Spleen (tissue), 7 donors: ENCODE results near the gene NEDD4L.

Experiments
- POLR2A ChIP-seq, 3 donors: fragments of 450-650 bp; IDR thresholded peaks; one replicate each; pipeline ENCODE4 v1.5.1; 2017; ENCODE audit warnings: antibody characterized with exemption in 3 of 3, mild to moderate bottlenecking in 1 of 3
- POLR2AphosphoS5 ChIP-seq, 3 donors: sonication (generic); formaldehyde crosslinking; IDR thresholded peaks; one replicate each; pipeline ENCODE4 v1.5.1; 2017; ENCODE audit warnings: antibody characterized with exemption in 3 of 3
- TF ChIP-seq, protein P1 (sequence below), 11 experiments: fragments of 200-600 bp in 7 of 11; fragments of 450-650 bp in 4 of 11; sonication (generic) in 4 of 11; IDR thresholded peaks in 8 of 11; conservative IDR thresholded peaks in 3 of 11; 1 replicate in 7 of 11; 2 replicates in 4 of 11; pipeline versions ENCODE4 v1.4.0 to v1.8.0; 2016 to 2021; ENCODE audit warnings: antibody characterized with exemption in 11 of 11, inconsistent platforms in 4 of 11, mild to moderate bottlenecking in 1 of 11
- donor health status: DM: no; HTN: no; CAD: no; lungs with moderate emphysema.
- donor health status: DM: no; HTN: no; CAD: no.
- donor health status: DM: no; HTN: no; CAD: no.

DNA sequence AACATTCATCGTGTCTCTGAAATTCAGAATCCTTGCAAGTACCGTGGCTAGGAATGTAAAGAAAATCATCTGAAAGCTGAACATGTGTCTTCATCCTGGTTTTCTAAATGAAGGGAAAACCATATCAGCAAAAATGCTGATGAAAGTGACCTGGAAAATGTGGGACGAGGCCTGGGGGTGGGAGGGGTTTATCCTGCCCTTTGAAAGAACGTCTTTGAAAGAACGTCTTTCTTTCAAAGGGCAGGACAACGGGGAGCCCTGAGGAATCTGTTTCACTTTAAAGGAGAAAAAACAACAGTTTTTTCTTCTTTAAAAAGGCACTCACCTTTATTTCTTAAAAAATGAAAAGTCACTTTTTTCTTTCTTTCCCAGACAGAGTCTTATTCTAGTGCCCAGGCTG is 399.6 kb downstream of the NEDD4L start:
- TF ChIP-seq, protein P1, sequence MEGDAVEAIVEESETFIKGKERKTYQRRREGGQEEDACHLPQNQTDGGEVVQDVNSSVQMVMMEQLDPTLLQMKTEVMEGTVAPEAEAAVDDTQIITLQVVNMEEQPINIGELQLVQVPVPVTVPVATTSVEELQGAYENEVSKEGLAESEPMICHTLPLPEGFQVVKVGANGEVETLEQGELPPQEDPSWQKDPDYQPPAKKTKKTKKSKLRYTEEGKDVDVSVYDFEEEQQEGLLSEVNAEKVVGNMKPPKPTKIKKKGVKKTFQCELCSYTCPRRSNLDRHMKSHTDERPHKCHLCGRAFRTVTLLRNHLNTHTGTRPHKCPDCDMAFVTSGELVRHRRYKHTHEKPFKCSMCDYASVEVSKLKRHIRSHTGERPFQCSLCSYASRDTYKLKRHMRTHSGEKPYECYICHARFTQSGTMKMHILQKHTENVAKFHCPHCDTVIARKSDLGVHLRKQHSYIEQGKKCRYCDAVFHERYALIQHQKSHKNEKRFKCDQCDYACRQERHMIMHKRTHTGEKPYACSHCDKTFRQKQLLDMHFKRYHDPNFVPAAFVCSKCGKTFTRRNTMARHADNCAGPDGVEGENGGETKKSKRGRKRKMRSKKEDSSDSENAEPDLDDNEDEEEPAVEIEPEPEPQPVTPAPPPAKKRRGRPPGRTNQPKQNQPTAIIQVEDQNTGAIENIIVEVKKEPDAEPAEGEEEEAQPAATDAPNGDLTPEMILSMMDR (IDR thresholded peaks at IDR 0.05 in 8 of 11, conservative IDR thresholded peaks at IDR 0.05 in 3 of 11) = no peak
- no peak for TF ChIP-seq POLR2AphosphoS5 (IDR thresholded peaks at IDR 0.05)
- TF ChIP-seq POLR2A (IDR thresholded peaks at IDR 0.05) = no peak
